Measurements from ENCODE around the gene PDHA2.

DNA sequence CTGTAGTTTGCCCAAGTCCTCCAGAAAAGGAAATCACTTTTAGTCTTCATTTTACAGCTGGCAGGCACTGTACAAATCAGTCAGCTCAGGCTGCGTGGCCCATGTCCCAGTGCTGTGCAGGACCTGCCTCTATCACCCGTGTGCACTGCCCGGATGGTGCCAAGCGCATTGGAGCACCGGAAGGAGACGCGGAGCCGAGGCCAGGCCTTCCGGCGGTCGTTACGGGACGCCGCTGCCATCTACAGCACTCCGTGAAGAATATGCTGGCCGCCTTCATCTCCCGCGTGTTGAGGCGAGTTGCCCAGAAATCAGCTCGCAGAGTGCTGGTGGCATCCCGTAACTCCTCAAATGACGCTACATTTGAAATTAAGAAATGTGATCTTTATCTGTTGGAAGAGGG, at the start of gene PDHA2:
- TF ChIP-seq, protein P1, sequence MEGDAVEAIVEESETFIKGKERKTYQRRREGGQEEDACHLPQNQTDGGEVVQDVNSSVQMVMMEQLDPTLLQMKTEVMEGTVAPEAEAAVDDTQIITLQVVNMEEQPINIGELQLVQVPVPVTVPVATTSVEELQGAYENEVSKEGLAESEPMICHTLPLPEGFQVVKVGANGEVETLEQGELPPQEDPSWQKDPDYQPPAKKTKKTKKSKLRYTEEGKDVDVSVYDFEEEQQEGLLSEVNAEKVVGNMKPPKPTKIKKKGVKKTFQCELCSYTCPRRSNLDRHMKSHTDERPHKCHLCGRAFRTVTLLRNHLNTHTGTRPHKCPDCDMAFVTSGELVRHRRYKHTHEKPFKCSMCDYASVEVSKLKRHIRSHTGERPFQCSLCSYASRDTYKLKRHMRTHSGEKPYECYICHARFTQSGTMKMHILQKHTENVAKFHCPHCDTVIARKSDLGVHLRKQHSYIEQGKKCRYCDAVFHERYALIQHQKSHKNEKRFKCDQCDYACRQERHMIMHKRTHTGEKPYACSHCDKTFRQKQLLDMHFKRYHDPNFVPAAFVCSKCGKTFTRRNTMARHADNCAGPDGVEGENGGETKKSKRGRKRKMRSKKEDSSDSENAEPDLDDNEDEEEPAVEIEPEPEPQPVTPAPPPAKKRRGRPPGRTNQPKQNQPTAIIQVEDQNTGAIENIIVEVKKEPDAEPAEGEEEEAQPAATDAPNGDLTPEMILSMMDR (conservative IDR thresholded peaks at IDR 0.05 in 1 of 2, IDR thresholded peaks at IDR 0.05 in 1 of 2; ENCODE audit: low read depth in 1 of 2, low read length in 2 of 2) = no peak
- no peak for TF ChIP-seq EZH2 (IDR thresholded peaks at IDR 0.05; ENCODE audit: low read length, missing control alignments)

All from fibroblast of lung (primary cell).